ENCODE data around the gene AMDHD2. TPM values are rescaled to one million over a fixed set of nuclear protein-coding genes. Genes with fewer than 3 reads are reported as not detected.
A peak's percentile ranks its signal among the peaks of the same experiment; 100 is the strongest.
"Not testable (repeated sequence)": the region's sequence is repeated elsewhere in the genome, so short reads cannot be mapped to it uniquely, and the experiment has no call there.

Gene AMDHD2
- total RNA-seq, 2 experiments from 2014 or later: 15.3 to 18.6 TPM

- CTCF ChIA-PET; H3K27ac Mint-ChIP-seq; H3K36me3 Mint-ChIP-seq (ENCODE audit: low read depth); H3K27me3 Mint-ChIP-seq (ENCODE audit: low read depth); H3K4me1 Mint-ChIP-seq (ENCODE audit: low read depth); H3K4me3 Mint-ChIP-seq; DNase-seq; intact Hi-C loops (cut with micrococcal nuclease); H3K9me3 Mint-ChIP-seq: not testable (repeated sequence)
Measured at GRCh38 chr16:2560131-2560797, 40.1 kb downstream of the AMDHD2 start.

GRCh38 chr16:2560798-2561133 is 40.6 kb downstream of the AMDHD2 start:
- CTCF ChIA-PET; H3K9me3 Mint-ChIP-seq; intact Hi-C loops (cut with micrococcal nuclease); H3K36me3 Mint-ChIP-seq (ENCODE audit: low read depth); H3K27ac Mint-ChIP-seq; H3K4me3 Mint-ChIP-seq; H3K4me1 Mint-ChIP-seq (ENCODE audit: low read depth); H3K27me3 Mint-ChIP-seq (ENCODE audit: low read depth): not testable (repeated sequence)
- DNase-seq: peak; percentile 74

GRCh38 chr16:2567506-2567905 is 47.3 kb downstream of the AMDHD2 start:
- H3K9me3 Mint-ChIP-seq; H3K4me1 Mint-ChIP-seq (ENCODE audit: low read depth); intact Hi-C loops (cut with micrococcal nuclease); H3K4me3 Mint-ChIP-seq; DNase-seq; H3K27ac Mint-ChIP-seq; H3K27me3 Mint-ChIP-seq (ENCODE audit: low read depth); H3K36me3 Mint-ChIP-seq (ENCODE audit: low read depth); CTCF ChIA-PET: not testable (repeated sequence)

- H3K4me1 Mint-ChIP-seq (ENCODE audit: low read depth); H3K4me3 Mint-ChIP-seq; CTCF ChIA-PET; H3K27ac Mint-ChIP-seq; H3K36me3 Mint-ChIP-seq (ENCODE audit: low read depth); H3K9me3 Mint-ChIP-seq; intact Hi-C loops (cut with micrococcal nuclease); H3K27me3 Mint-ChIP-seq (ENCODE audit: low read depth); DNase-seq: not testable (repeated sequence)
Measured at GRCh38 chr16:2568573-2568972, 48.4 kb downstream of the AMDHD2 start.

GRCh38 chr16:2572704-2573103 is 52.5 kb downstream of the AMDHD2 start:
- CTCF ChIA-PET; H3K27me3 Mint-ChIP-seq (ENCODE audit: low read depth); H3K4me3 Mint-ChIP-seq: not testable (repeated sequence)

GRCh38 chr16:2575839-2576238 is 55.7 kb downstream of the AMDHD2 start:
- CTCF ChIA-PET, H3K4me3 Mint-ChIP-seq: not testable (repeated sequence)

More at GRCh38 chr16:2572704-2573103, 52.5 kb downstream of the AMDHD2 start:
- H3K9me3 Mint-ChIP-seq; intact Hi-C loops (cut with micrococcal nuclease); H3K4me1 Mint-ChIP-seq (ENCODE audit: low read depth); H3K36me3 Mint-ChIP-seq (ENCODE audit: low read depth); H3K27ac Mint-ChIP-seq; DNase-seq: not testable (repeated sequence)

GRCh38 chr16:2577044-2577443 is 56.9 kb downstream of the AMDHD2 start:
- H3K36me3 Mint-ChIP-seq (ENCODE audit: low read depth); intact Hi-C loops (cut with micrococcal nuclease); DNase-seq; CTCF ChIA-PET; H3K4me3 Mint-ChIP-seq; H3K27me3 Mint-ChIP-seq (ENCODE audit: low read depth); H3K9me3 Mint-ChIP-seq; H3K27ac Mint-ChIP-seq; H3K4me1 Mint-ChIP-seq (ENCODE audit: low read depth): not testable (repeated sequence)

More at GRCh38 chr16:2575839-2576238, 55.7 kb downstream of the AMDHD2 start:
- H3K27ac Mint-ChIP-seq; DNase-seq; H3K4me1 Mint-ChIP-seq (ENCODE audit: low read depth); intact Hi-C loops (cut with micrococcal nuclease); H3K27me3 Mint-ChIP-seq (ENCODE audit: low read depth); H3K9me3 Mint-ChIP-seq; H3K36me3 Mint-ChIP-seq (ENCODE audit: low read depth): not testable (repeated sequence)

GRCh38 chr16:2578905-2579304 is 58.7 kb downstream of the AMDHD2 start:
- H3K27me3 Mint-ChIP-seq (ENCODE audit: low read depth); H3K27ac Mint-ChIP-seq; H3K9me3 Mint-ChIP-seq; H3K4me3 Mint-ChIP-seq; CTCF ChIA-PET; intact Hi-C loops (cut with micrococcal nuclease); DNase-seq; H3K4me1 Mint-ChIP-seq (ENCODE audit: low read depth); H3K36me3 Mint-ChIP-seq (ENCODE audit: low read depth): not testable (repeated sequence)

- DNase-seq; H3K36me3 Mint-ChIP-seq (ENCODE audit: low read depth); H3K27ac Mint-ChIP-seq; intact Hi-C loops (cut with micrococcal nuclease); H3K27me3 Mint-ChIP-seq (ENCODE audit: low read depth); H3K4me1 Mint-ChIP-seq (ENCODE audit: low read depth); H3K4me3 Mint-ChIP-seq; CTCF ChIA-PET; H3K9me3 Mint-ChIP-seq: not testable (repeated sequence)
Measured at GRCh38 chr16:2580143-2580542, 60.0 kb downstream of the AMDHD2 start.

GRCh38 chr16:2580818-2581217 is 60.6 kb downstream of the AMDHD2 start:
- H3K4me1 Mint-ChIP-seq (ENCODE audit: low read depth); H3K27ac Mint-ChIP-seq; H3K27me3 Mint-ChIP-seq (ENCODE audit: low read depth); CTCF ChIA-PET; H3K36me3 Mint-ChIP-seq (ENCODE audit: low read depth); H3K9me3 Mint-ChIP-seq; H3K4me3 Mint-ChIP-seq; intact Hi-C loops (cut with micrococcal nuclease); DNase-seq: not testable (repeated sequence)

Small RNA genes within 50 kb of the gene (microRNA-seq; reads per million reads assigned to microRNA genes)
- not detected for gene MIR3178 (ENCODE audit: borderline microRNAs expressed, borderline replicate concordance)

Other genes with a start within 250 kb of the AMDHD2 start
- 1 to 10 TPM; 2.6 to 3.1 TPM for gene ABCA3, start 179.6 kb upstream of the AMDHD2 start, total RNA-seq
- 10 to 100 TPM; 73.5 to 74.5 TPM for gene CCNF, start 90.9 kb upstream of the AMDHD2 start, total RNA-seq
- 10 to 100 TPM; 24.2 to 24.8 TPM for gene TEDC2, start 60.3 kb upstream of the AMDHD2 start, total RNA-seq
- gene NTN3, start 49.1 kb upstream of the AMDHD2 start, total RNA-seq: not detected
- gene TBC1D24, start 45.2 kb upstream of the AMDHD2 start, total RNA-seq: 1 to 10 TPM; 8.1 to 8.6 TPM
- 10 to 100 TPM; 81.9 TPM for gene ATP6V0C, start 6.4 kb upstream of the AMDHD2 start, total RNA-seq
- gene CEMP1, start 11.0 kb downstream of the AMDHD2 start, total RNA-seq: under 1 TPM in 1 of 2 experiments, not detected in 1; 0.17 TPM
- 10 to 100 TPM; 26.6 to 27.8 TPM for gene PDPK1, start 17.6 kb downstream of the AMDHD2 start, total RNA-seq
- 10 to 100 TPM; 21.8 to 24.1 TPM for gene KCTD5, start 162.2 kb downstream of the AMDHD2 start, total RNA-seq
- 1 to 10 TPM; 1.7 to 2.4 TPM for gene PRSS27, start 199.9 kb downstream of the AMDHD2 start, total RNA-seq
- gene SRRM2, start 232.3 kb downstream of the AMDHD2 start, total RNA-seq: 100 to 1,000 TPM; 607 to 649 TPM

Data from activated naive CD4-positive, alpha-beta T cell treated with anti-CD3 and anti-CD28 coated beads for 36 hours (primary cell).